Adrenal gland (tissue), 5 donors: ENCODE results near the gene ZFR2.

Experiments used
- CTCF ChIP-seq, 6 experiments: fragments of 450-650 bp in 4 of 6; fragments of 200-600 bp in 2 of 6; sonication (generic) in 1 of 6; IDR thresholded peaks; 1 replicate in 5 of 6; 2 replicates in 1 of 6; pipeline versions ENCODE4 v1.5.1 to v1.8.0; 2016 to 2021; ENCODE audit warnings: antibody characterized with exemption in 6 of 6, mild to moderate bottlenecking in 2 of 6, moderate library complexity in 1 of 6
- POLR2A ChIP-seq, 2 donors: fragments of 450-650 bp; IDR thresholded peaks; one replicate each; pipeline ENCODE4 v1.6.1; 2017; ENCODE audit warnings: antibody characterized with exemption in 2 of 2, mild to moderate bottlenecking in 2 of 2, moderate library complexity in 1 of 2
- donor health status: DM: no; HTN: no; CAD: no.

DNA sequence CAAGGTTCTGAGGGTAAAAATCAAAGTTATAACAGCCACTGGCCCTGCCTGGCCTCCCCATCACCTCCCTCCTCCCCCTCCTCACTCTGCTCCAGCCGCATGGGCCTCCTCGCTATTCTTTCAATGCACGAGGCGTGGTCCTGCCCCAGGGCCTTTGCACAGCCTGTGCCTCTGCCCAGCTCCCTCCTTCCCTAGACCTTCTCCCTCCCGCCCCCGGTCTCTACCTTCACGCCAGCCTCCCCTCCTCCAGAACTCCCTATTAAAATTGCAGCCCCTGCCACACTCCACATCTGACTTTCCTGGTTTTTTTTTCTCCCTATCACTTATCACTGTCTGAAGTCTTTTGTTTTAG lies 100.1 kb downstream of the ZFR2 start:
- TF ChIP-seq CTCF (IDR thresholded peaks at IDR 0.05) (no peak), POLR2A (IDR thresholded peaks at IDR 0.05) (no peak)
